H1 (cell line): ENCODE measurements around the gene CNOT1.

Experiments
- CTCF ChIP-seq, 3 experiments: IDR thresholded peaks; 1 replicate in 2 of 3; 2 replicates in 1 of 3; pipeline versions ENCODE4 v1.5.1 to v1.6.1; 2011; ENCODE audit warnings: low read length in 3 of 3, mild to moderate bottlenecking in 3 of 3, inconsistent platforms in 2 of 3, low read depth in 1 of 3, moderate library complexity in 1 of 3; ENCODE audit not compliant: insufficient read depth in 1 of 3; ENCODE audit errors: control extremely low read depth in 1 of 3
- EZH2 ChIP-seq: fragments of 200-600 bp; sonication (generic); IDR thresholded peaks from 2 replicates; pipeline ENCODE4 v1.7.1; 2012; ENCODE audit warnings: low read depth, mild to moderate bottlenecking, moderate library complexity, low read length, inconsistent platforms; ENCODE audit not compliant: severe bottlenecking
- POLR2A ChIP-seq, 2 experiments: IDR thresholded peaks; 1 replicate in 1 of 2; 2 replicates in 1 of 2; pipeline ENCODE4 v1.6.1; 2011; ENCODE audit warnings: low read depth in 2 of 2, low read length in 2 of 2, mild to moderate bottlenecking in 2 of 2; ENCODE audit errors: control extremely low read depth in 1 of 2
- POLR2AphosphoS5 ChIP-seq: IDR thresholded peaks from 2 replicates; pipeline ENCODE4 v1.6.1; 2011; ENCODE audit warnings: low read depth, low read length
- RAD21 ChIP-seq, 2 experiments: IDR thresholded peaks in 1 of 2; conservative IDR thresholded peaks in 1 of 2; 2 replicates each; pipeline ENCODE4 v1.6.1; 2011; ENCODE audit warnings: low read depth in 2 of 2, low read length in 2 of 2, improper control_type of control experiment in 1 of 2, inconsistent platforms in 1 of 2, mild to moderate bottlenecking in 1 of 2, moderate library complexity in 1 of 2
- RXRA ChIP-seq: IDR thresholded peaks from 2 replicates; pipeline ENCODE4 v1.6.1; 2011; ENCODE audit warnings: low read depth, mild to moderate bottlenecking, low read length, moderate library complexity; ENCODE audit not compliant: insufficient read depth
- SP2 ChIP-seq: IDR thresholded peaks from 2 replicates; pipeline ENCODE4 v1.6.1; 2012; ENCODE audit warnings: mild to moderate bottlenecking, low read length, inconsistent platforms
- TCF12 ChIP-seq: IDR thresholded peaks from 2 replicates; pipeline ENCODE4 v1.6.1; 2011; ENCODE audit warnings: low read depth, mild to moderate bottlenecking, low read length
- YY1 ChIP-seq: IDR thresholded peaks from 2 replicates; pipeline ENCODE4 v1.6.1; 2011; ENCODE audit warnings: low read depth, mild to moderate bottlenecking, low read length

- no peak for TF ChIP-seq POLR2AphosphoS5
- no peak for TF ChIP-seq POLR2A (IDR thresholded peaks at IDR 0.05; ENCODE audit: control extremely low read depth in 1 of 2, low read depth in 2 of 2, low read length in 2 of 2)
- no peak for TF ChIP-seq RAD21 (IDR thresholded peaks at IDR 0.05 in 1 of 2, conservative IDR thresholded peaks at IDR 0.05 in 1 of 2; ENCODE audit: low read depth in 2 of 2, low read length in 2 of 2)
- no peak for TF ChIP-seq SP2
- no peak for TF ChIP-seq YY1
- TF ChIP-seq EZH2, result no peak
- no peak for TF ChIP-seq CTCF (IDR thresholded peaks at IDR 0.05; ENCODE audit: control extremely low read depth in 1 of 3, insufficient read depth in 1 of 3, low read depth in 1 of 3, low read length in 3 of 3)
- TF ChIP-seq TCF12, result no peak
- TF ChIP-seq RXRA, result no peak
These were observed 137.6 kb downstream of the CNOT1 start for GRCh38 chr16:58492066-58492465.
